Activated CD4-positive, alpha-beta T cell treated with anti-CD3 and anti-CD28 coated beads for 36 hours (primary cell): Measurements from ENCODE around the gene RNF41. TPM values are rescaled to one million over a fixed set of nuclear protein-coding genes. Genes with fewer than 3 reads are reported as not detected.

Experiments
- ATAC-seq: fragments of 200-7000 bp; cut with Tn5 transposase; one replicate; pipeline ENCODE4 v1.10.0; 2021; ENCODE audit warnings: mild to moderate bottlenecking, moderate library complexity
- CTCF ChIA-PET: fragments of 350-600 bp; sonication (Branson Sonifier 250); formaldehyde crosslinking; loops from one replicate; lab custom pipeline; 2021; ENCODE audit warnings: antibody characterized with exemption; lab: Charles Lee
- POLR2A ChIA-PET: fragments of 350-600 bp; sonication (Branson Sonifier 250); formaldehyde crosslinking; loops from one replicate; lab custom pipeline; 2021; ENCODE audit warnings: antibody characterized with exemption, inconsistent platforms; lab: Charles Lee
- DNase-seq: peaks from one replicate; pipeline ENCODE4 v3.0.0-alpha.2; 2020
- H3K27ac Mint-ChIP-seq: one replicate; pipeline ENCODE4 v1.8.0; 2021; ENCODE audit warnings: mixed read lengths
- H3K27me3 Mint-ChIP-seq: one replicate; pipeline ENCODE4 v1.8.0; 2021; ENCODE audit warnings: mixed read lengths
- H3K36me3 Mint-ChIP-seq: one replicate; pipeline ENCODE4 v1.8.0; 2021; ENCODE audit warnings: low read depth, mixed read lengths
- H3K4me1 Mint-ChIP-seq: one replicate; pipeline ENCODE4 v1.8.0; 2021; ENCODE audit warnings: mixed read lengths
- H3K4me3 Mint-ChIP-seq: one replicate; pipeline ENCODE4 v1.8.0; 2021; ENCODE audit warnings: mild to moderate bottlenecking, moderate library complexity, mixed read lengths
- H3K9me3 Mint-ChIP-seq: one replicate; pipeline ENCODE4 v1.8.0; 2021; ENCODE audit warnings: low read depth, mixed read lengths
- intact Hi-C, 2 experiments: fragments of 100-400 bp; cut with DNase I in 1 of 2; cut with micrococcal nuclease in 1 of 2; formaldehyde crosslinking; loops; one replicate each; pipeline versions ENCODE4 v1.14.2 to v1.15.1; 2022 to 2024; cut with DNase I, micrococcal nuclease
- total RNA-seq, 2 experiments: library from RNA; stranded (reverse); gene quantifications; one replicate each; pipeline ENCODE4 v1.2.3, GENCODE V29; 2021

RNF41 gene
- total RNA-seq, 2 experiments from 2014 or later = 25.2 to 28.8 TPM

GRCh38 chr12:56186957-56187356 is 34.8 kb downstream of the RNF41 start:
- no peak for ATAC-seq
- H3K36me3 Mint-ChIP-seq = peaks cover 39% of the 10 kb centered on the region

DNA sequence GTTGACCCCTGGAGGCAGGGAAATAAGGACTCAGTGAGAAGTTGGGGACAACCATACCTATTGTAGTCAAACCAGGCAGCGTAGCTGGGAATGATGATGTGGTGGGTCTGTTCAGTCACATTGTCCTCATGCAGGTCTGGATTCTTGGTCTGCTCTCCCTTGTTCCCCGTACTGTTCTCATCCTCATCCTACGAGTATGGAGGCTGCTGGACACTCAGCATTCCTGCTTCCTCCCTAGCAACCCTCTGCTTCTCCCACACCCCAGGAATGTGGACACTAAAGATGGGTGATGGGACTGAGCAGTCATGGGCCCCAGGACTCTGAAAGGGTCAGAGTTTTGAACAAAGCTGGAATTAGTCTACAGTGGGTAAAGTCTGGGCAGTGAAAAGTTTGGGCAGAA is 43.4 kb downstream of the RNF41 start:
- POLR2A ChIA-PET = no interaction called here
- no peaks in the 10 kb centered on the region for H3K27me3 Mint-ChIP-seq
- H3K36me3 Mint-ChIP-seq = peaks cover 64% of the 10 kb centered on the region
- H3K4me1 Mint-ChIP-seq = no peaks in the 10 kb centered on the region
- ATAC-seq (no peak), DNase-seq (no peak)
- intact Hi-C loops = no loop called here
- H3K9me3 Mint-ChIP-seq = no peaks in the 10 kb centered on the region
- H3K4me3 Mint-ChIP-seq = no peak overlapping the region
- no peak overlapping the region for H3K27ac Mint-ChIP-seq
- CTCF ChIA-PET = interaction anchor here (0.6 kb wide), 1 partner anchor 29 kb away, joined by 3 read pairs; no protein-coding TSS in a partner anchor

More at GRCh38 chr12:56186957-56187356, 34.8 kb downstream of the RNF41 start:
- Mint-ChIP-seq H3K9me3 (no peaks in the 10 kb centered on the region), H3K4me3 (no peak overlapping the region), H3K4me1 (peaks cover 33% of the 10 kb centered on the region), H3K27me3 (no peaks in the 10 kb centered on the region), H3K27ac (peak overlapping the region; percentile 85)
- CTCF ChIA-PET = interaction anchor here (0.5 to 6.1 kb wide), 6 partner anchors 14 to 541 kb away, joined by 3 to 112 read pairs (median 4); partner anchors contain the start of genes ESYT1, RPL41, STAT2 and ZC3H10
- intact Hi-C loops = loop anchor here in 1 of 2 experiments (1.0 to 10.0 kb wide), 3 partner anchors 27 to 142 kb away; partner anchors contain the start of genes MYL6B and RPS26
- no peak for DNase-seq
- POLR2A ChIA-PET = no interaction called here

- CTCF ChIA-PET = interaction anchor here (0.6 to 2.0 kb wide), 7 partner anchors 8 to 53 kb away, joined by 3 to 7 read pairs (median 3); no protein-coding TSS in a partner anchor
- Mint-ChIP-seq H3K27me3 (no peaks in the 10 kb centered on the region), H3K4me3 (no peak overlapping the region), H3K9me3 (no peaks in the 10 kb centered on the region), H3K36me3 (peaks cover 61% of the 10 kb centered on the region), H3K27ac (no peak overlapping the region), H3K4me1 (no peaks in the 10 kb centered on the region)
- intact Hi-C loops = no loop called here
- POLR2A ChIA-PET = no interaction called here
- DNase-seq = no peak
- no peak for ATAC-seq
Measured at GRCh38 chr12:56172839-56173238, 48.9 kb downstream of the RNF41 start.

- intact Hi-C loops = no loop called here
- H3K9me3 Mint-ChIP-seq = no peaks in the 10 kb centered on the region
- H3K4me1 Mint-ChIP-seq = no peaks in the 10 kb centered on the region
- peaks cover 56% of the 10 kb centered on the region for H3K36me3 Mint-ChIP-seq
- no peak overlapping the region for H3K4me3 Mint-ChIP-seq
- H3K27ac Mint-ChIP-seq = peak overlapping the region; percentile 42
- CTCF ChIA-PET = interaction anchor here (0.6 to 1.0 kb wide), 2 partner anchors 20 to 579 kb away, joined by 3 read pairs; partner anchors contain the start of gene SMARCC2
- POLR2A ChIA-PET = no interaction called here
- ATAC-seq = no peak
- DNase-seq = no peak
- H3K27me3 Mint-ChIP-seq = no peaks in the 10 kb centered on the region
Measured at GRCh38 chr12:56169229-56169759, 52.4 kb downstream of the RNF41 start.

DNA sequence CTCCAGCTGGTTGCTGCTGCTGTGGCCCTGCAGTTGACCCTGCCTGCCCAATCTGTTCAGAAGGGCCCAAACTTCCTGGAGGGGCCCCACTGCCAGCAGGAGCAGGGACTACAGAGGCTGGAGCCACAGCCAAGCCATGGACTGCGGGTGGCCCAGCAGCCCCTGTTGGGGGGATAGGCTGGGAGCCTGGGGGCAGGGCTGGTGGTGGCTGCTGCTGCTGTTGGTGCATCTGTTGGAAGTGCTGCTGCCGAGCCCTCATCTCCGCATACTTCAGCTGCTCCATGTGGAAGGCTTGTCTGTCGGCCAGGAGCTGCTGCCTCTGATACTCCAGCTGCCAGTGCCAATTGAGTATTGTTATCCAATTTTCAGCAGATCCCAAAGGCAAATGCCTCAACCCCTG is 56.4 kb downstream of the RNF41 start:
- intact Hi-C loops = no loop called here
- ATAC-seq = no peak
- no peaks in the 10 kb centered on the region for H3K27me3 Mint-ChIP-seq
- H3K36me3 Mint-ChIP-seq = peaks cover 59% of the 10 kb centered on the region
- ChIA-PET POLR2A (interaction anchor here (0.7 kb wide), 1 partner anchor 60 kb away, joined by 4 read pairs; no protein-coding TSS in a partner anchor), CTCF (interaction anchor here (0.7 to 1.1 kb wide), 4 partner anchors 8 to 22 kb away, joined by 3 to 4 read pairs (median 3); no protein-coding TSS in a partner anchor)
- peaks cover 13% of the 10 kb centered on the region for H3K4me1 Mint-ChIP-seq
- H3K27ac Mint-ChIP-seq = peak overlapping the region; percentile 5
- no peak for DNase-seq
- H3K9me3 Mint-ChIP-seq = no peaks in the 10 kb centered on the region
- no peak overlapping the region for H3K4me3 Mint-ChIP-seq

- no peak for DNase-seq
- ATAC-seq = no peak
- H3K4me1 Mint-ChIP-seq = peaks cover 20% of the 10 kb centered on the region
- H3K4me3 Mint-ChIP-seq = no peak overlapping the region
- no peaks in the 10 kb centered on the region for H3K9me3 Mint-ChIP-seq
- H3K27ac Mint-ChIP-seq = no peak overlapping the region
- H3K36me3 Mint-ChIP-seq = peaks cover 61% of the 10 kb centered on the region
- ChIA-PET CTCF (no interaction called here), POLR2A (interaction anchor here (0.7 to 1.1 kb wide), 4 partner anchors 20 to 131 kb away, joined by 3 to 4 read pairs (median 4); partner anchors contain the start of gene RNF41)
- intact Hi-C loops = no loop called here
- no peaks in the 10 kb centered on the region for H3K27me3 Mint-ChIP-seq
Measured at GRCh38 chr12:56164345-56164729, 57.4 kb downstream of the RNF41 start.

- peaks cover 63% of the 10 kb centered on the region for H3K36me3 Mint-ChIP-seq
- intact Hi-C loops = no loop called here
- DNase-seq = no peak
- POLR2A ChIA-PET = interaction anchor here (0.6 to 3.2 kb wide), 6 partner anchors 12 to 45 kb away, joined by 3 to 16 read pairs (median 5); partner anchors contain the start of genes ESYT1 and ZC3H10
- H3K27me3 Mint-ChIP-seq = no peaks in the 10 kb centered on the region
- no peak overlapping the region for H3K27ac Mint-ChIP-seq
- ATAC-seq = no peak
- H3K4me1 Mint-ChIP-seq = peaks cover 20% of the 10 kb centered on the region
- no peaks in the 10 kb centered on the region for H3K9me3 Mint-ChIP-seq
- no peak overlapping the region for H3K4me3 Mint-ChIP-seq
- CTCF ChIA-PET = interaction anchor here (1.4 to 3.0 kb wide), 3 partner anchors 9 to 25 kb away, joined by 4 to 18 read pairs (median 7); partner anchors contain the start of gene SMARCC2
Measured at GRCh38 chr12:56163533-56164344, 58.0 kb downstream of the RNF41 start.

GRCh38 chr12:56162468-56163290 is 59.0 kb downstream of the RNF41 start:
- ATAC-seq (no peak), DNase-seq (no peak)
- ChIA-PET POLR2A (interaction anchor here (0.6 to 3.2 kb wide), 8 partner anchors 11 to 197 kb away, joined by 3 to 16 read pairs (median 6); partner anchors contain the start of genes ESYT1, STAT2 and ZC3H10), CTCF (interaction anchor here (0.7 to 3.0 kb wide), 8 partner anchors 10 to 133 kb away, joined by 3 to 18 read pairs (median 4); partner anchors contain the start of genes ANKRD52 and SMARCC2)
- H3K4me3 Mint-ChIP-seq = no peak overlapping the region
- H3K36me3 Mint-ChIP-seq = peaks cover 64% of the 10 kb centered on the region
- intact Hi-C loops = no loop called here
- H3K27me3 Mint-ChIP-seq = no peaks in the 10 kb centered on the region
- H3K4me1 Mint-ChIP-seq = peaks cover 20% of the 10 kb centered on the region
- peak overlapping the region; percentile 37 for H3K27ac Mint-ChIP-seq
- H3K9me3 Mint-ChIP-seq = no peaks in the 10 kb centered on the region

DNA sequence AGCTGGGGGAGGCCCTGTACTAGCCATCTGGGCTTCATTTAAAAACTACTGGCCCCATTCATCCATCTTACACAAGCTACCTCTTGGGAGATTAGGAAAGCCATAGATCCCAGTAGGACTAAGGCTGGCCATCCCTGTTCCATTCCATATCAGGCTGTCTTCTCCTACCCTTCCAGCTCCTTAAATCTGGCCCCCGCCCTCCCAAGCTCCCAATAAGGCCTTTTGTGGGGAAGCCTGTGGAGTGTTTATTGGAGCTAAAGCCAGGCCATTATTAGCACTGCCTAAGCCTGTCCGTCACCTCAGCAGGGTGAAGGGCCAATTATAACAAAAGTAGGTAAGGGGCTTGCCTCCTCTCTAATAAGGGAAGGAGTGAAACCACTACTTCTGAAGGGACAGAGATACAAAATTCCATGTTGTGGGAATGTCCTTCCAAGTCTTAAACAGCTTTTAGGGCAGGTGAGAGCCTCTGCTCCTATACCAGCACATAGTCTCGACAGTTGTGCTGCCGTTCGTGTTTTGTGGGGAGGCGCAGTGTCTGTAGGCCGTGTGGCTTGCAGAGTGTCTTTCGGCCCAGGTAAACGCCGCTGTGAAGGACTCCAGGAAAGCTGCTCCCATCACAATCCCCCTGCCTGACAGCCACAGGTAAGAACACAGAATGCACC is 59.9 kb downstream of the RNF41 start:
- H3K27me3 Mint-ChIP-seq = no peaks in the 10 kb centered on the region
- intact Hi-C loops = no loop called here
- H3K27ac Mint-ChIP-seq = peak overlapping the region; percentile 65
- DNase-seq = no peak
- H3K4me3 Mint-ChIP-seq = peak overlapping the region; percentile 99
- ChIA-PET POLR2A (interaction anchor here (0.6 to 4.4 kb wide), 6 partner anchors 10 to 198 kb away, joined by 3 to 19 read pairs (median 6); partner anchors contain the start of genes ESYT1, MYL6B, STAT2 and ZC3H10), CTCF (interaction anchor here (0.8 to 3.0 kb wide), 10 partner anchors 11 to 517 kb away, joined by 3 to 18 read pairs (median 3); partner anchors contain the start of genes ANKRD52, RNF41 and SMARCC2)
- H3K9me3 Mint-ChIP-seq = no peaks in the 10 kb centered on the region
- ATAC-seq = no peak
- peaks cover 26% of the 10 kb centered on the region for H3K4me1 Mint-ChIP-seq
- H3K36me3 Mint-ChIP-seq = peaks cover 62% of the 10 kb centered on the region
